Stimulated activated effector memory CD8-positive, alpha-beta T cell treated with anti-CD3 and anti-CD28 coated beads, Interleukin-12 subunit alpha, Interleukin-12 subunit beta, amount 100 ng/mL, for 72 hours (primary cell): ENCODE data around the gene CPLX3.
A peak's percentile ranks its signal among the peaks of the same experiment; 100 is the strongest.

Experiments
- ATAC-seq: fragments of 150-1000 bp; cut with Tn5 transposase; 2 replicates; pipeline ENCODE4 v1.10.0; 2021
- DNase-seq, 2 donors: peaks; one replicate each; pipeline ENCODE4 v3.0.0; 2021 to 2022; ENCODE audit warnings: low spot score in 2 of 2
- H3K27ac Mint-ChIP-seq: one replicate; pipeline ENCODE4 v1.8.0; 2022; ENCODE audit warnings: mild to moderate bottlenecking, mixed read lengths
- H3K36me3 Mint-ChIP-seq: one replicate; pipeline ENCODE4 v1.8.0; 2022; ENCODE audit warnings: mild to moderate bottlenecking, mixed read lengths
- H3K4me1 Mint-ChIP-seq: one replicate; pipeline ENCODE4 v1.8.0; 2022; ENCODE audit warnings: mixed read lengths
- H3K4me3 Mint-ChIP-seq: one replicate; pipeline ENCODE4 v1.8.0; 2022; ENCODE audit warnings: mild to moderate bottlenecking, mixed read lengths
- H3K9me3 Mint-ChIP-seq: one replicate; pipeline ENCODE4 v1.8.0; 2022; ENCODE audit warnings: mixed read lengths

The CPLX3 gene

GRCh38 chr15:74826921-74827320 lies 494 bp downstream of the CPLX3 start:
- Mint-ChIP-seq H3K4me1 (peaks cover 34% of the 10 kb centered on the region), H3K36me3 (no peaks in the 10 kb centered on the region), H3K27ac (no peak overlapping the region), H3K9me3 (no peaks in the 10 kb centered on the region), H3K4me3 (no peak overlapping the region)
- DNase-seq (no peak), ATAC-seq (no peak)

- H3K36me3 Mint-ChIP-seq, result no peaks in the 10 kb centered on the region
- H3K4me1 Mint-ChIP-seq, result peaks cover 34% of the 10 kb centered on the region
- no peak overlapping the region for H3K4me3 Mint-ChIP-seq
- no peaks in the 10 kb centered on the region for H3K9me3 Mint-ChIP-seq
- DNase-seq (no peak), ATAC-seq (no peak)
- H3K27ac Mint-ChIP-seq, result no peak overlapping the region
Measured at GRCh38 chr15:74827614-74828013, 1.2 kb downstream of the CPLX3 start.

GRCh38 chr15:74828835-74829234 lies 2.4 kb downstream of the CPLX3 start:
- Mint-ChIP-seq H3K4me1 (peaks cover 34% of the 10 kb centered on the region), H3K9me3 (no peaks in the 10 kb centered on the region), H3K4me3 (no peak overlapping the region), H3K27ac (no peak overlapping the region), H3K36me3 (no peaks in the 10 kb centered on the region)
- no peak for DNase-seq
- ATAC-seq, result no peak

- H3K4me1 Mint-ChIP-seq, result peaks cover 34% of the 10 kb centered on the region
- no peak overlapping the region for H3K27ac Mint-ChIP-seq
- no peak for DNase-seq
- H3K4me3 Mint-ChIP-seq, result no peak overlapping the region
- no peaks in the 10 kb centered on the region for H3K36me3 Mint-ChIP-seq
- no peaks in the 10 kb centered on the region for H3K9me3 Mint-ChIP-seq
- peak; percentile 91 for ATAC-seq
Measured at GRCh38 chr15:74829486-74829885, 3.1 kb downstream of the CPLX3 start.

GRCh38 chr15:74829991-74830390 lies 3.6 kb downstream of the CPLX3 start:
- Mint-ChIP-seq H3K9me3 (no peaks in the 10 kb centered on the region), H3K4me3 (no peak overlapping the region), H3K36me3 (no peaks in the 10 kb centered on the region), H3K4me1 (peaks cover 36% of the 10 kb centered on the region), H3K27ac (no peak overlapping the region)
- no peak for ATAC-seq
- DNase-seq, result no peak

- Mint-ChIP-seq H3K27ac (peak overlapping the region; percentile 29), H3K4me3 (no peak overlapping the region), H3K9me3 (no peaks in the 10 kb centered on the region), H3K4me1 (peaks cover 42% of the 10 kb centered on the region), H3K36me3 (peaks cover 8% of the 10 kb centered on the region)
- ATAC-seq (no peak), DNase-seq (no peak)
Measured at GRCh38 chr15:74830868-74831267, 4.4 kb downstream of the CPLX3 start.

GRCh38 chr15:74831813-74832495 lies 5.5 kb downstream of the CPLX3 start:
- Mint-ChIP-seq H3K4me1 (peaks cover 35% of the 10 kb centered on the region), H3K36me3 (peaks cover 8% of the 10 kb centered on the region), H3K4me3 (no peak overlapping the region), H3K27ac (no peak overlapping the region), H3K9me3 (no peaks in the 10 kb centered on the region)
- no peak for DNase-seq
- ATAC-seq, result no peak

- H3K36me3 Mint-ChIP-seq, result peaks cover 16% of the 10 kb centered on the region
Measured at GRCh38 chr15:74832826-74833225, 6.4 kb downstream of the CPLX3 start.

GRCh38 chr15:74833376-74834107 lies 7.1 kb downstream of the CPLX3 start:
- Mint-ChIP-seq H3K9me3 (no peaks in the 10 kb centered on the region), H3K27ac (peak overlapping the region; percentile 17), H3K4me3 (no peak overlapping the region), H3K4me1 (peaks cover 27% of the 10 kb centered on the region), H3K36me3 (peaks cover 20% of the 10 kb centered on the region)
- ATAC-seq, result no peak
- no peak for DNase-seq

More at GRCh38 chr15:74832826-74833225, 6.4 kb downstream of the CPLX3 start:
- DNase-seq (no peak), ATAC-seq (no peak)
- Mint-ChIP-seq H3K4me3 (no peak overlapping the region), H3K9me3 (no peaks in the 10 kb centered on the region), H3K27ac (no peak overlapping the region), H3K4me1 (peaks cover 33% of the 10 kb centered on the region)

GRCh38 chr15:74835312-74835823 lies 8.9 kb downstream of the CPLX3 start:
- DNase-seq (peak; percentile 33 to 72), ATAC-seq (peak; percentile 34)
- no peak overlapping the region for H3K27ac Mint-ChIP-seq
- H3K9me3 Mint-ChIP-seq, result no peaks in the 10 kb centered on the region
- no peak overlapping the region for H3K4me3 Mint-ChIP-seq
- peaks cover 28% of the 10 kb centered on the region for H3K36me3 Mint-ChIP-seq
- H3K4me1 Mint-ChIP-seq, result peaks cover 13% of the 10 kb centered on the region

GRCh38 chr15:74836846-74837245 lies 10.4 kb downstream of the CPLX3 start:
- no peak for DNase-seq
- H3K9me3 Mint-ChIP-seq, result no peaks in the 10 kb centered on the region
- peak overlapping the region; percentile 74 for H3K27ac Mint-ChIP-seq
- H3K4me1 Mint-ChIP-seq, result peaks cover 22% of the 10 kb centered on the region
- no peak for ATAC-seq
- no peak overlapping the region for H3K4me3 Mint-ChIP-seq
- peaks cover 30% of the 10 kb centered on the region for H3K36me3 Mint-ChIP-seq

- H3K27ac Mint-ChIP-seq, result peak overlapping the region; percentile 74
- H3K4me1 Mint-ChIP-seq, result peaks cover 30% of the 10 kb centered on the region
- H3K36me3 Mint-ChIP-seq, result peaks cover 38% of the 10 kb centered on the region
- H3K4me3 Mint-ChIP-seq, result no peak overlapping the region
- H3K9me3 Mint-ChIP-seq, result no peaks in the 10 kb centered on the region
- no peak for DNase-seq
- no peak for ATAC-seq
Measured at GRCh38 chr15:74837482-74838136, 11.2 kb downstream of the CPLX3 start.

GRCh38 chr15:74838137-74838516 lies 11.7 kb downstream of the CPLX3 start:
- Mint-ChIP-seq H3K27ac (no peak overlapping the region), H3K4me1 (peaks cover 32% of the 10 kb centered on the region), H3K36me3 (peaks cover 41% of the 10 kb centered on the region), H3K9me3 (no peaks in the 10 kb centered on the region), H3K4me3 (no peak overlapping the region)
- ATAC-seq (no peak), DNase-seq (no peak)

GRCh38 chr15:74838746-74839525 lies 12.5 kb downstream of the CPLX3 start:
- no peak overlapping the region for H3K4me3 Mint-ChIP-seq
- H3K27ac Mint-ChIP-seq, result no peak overlapping the region
- H3K4me1 Mint-ChIP-seq, result peaks cover 33% of the 10 kb centered on the region
- ATAC-seq (no peak), DNase-seq (no peak)
- peaks cover 47% of the 10 kb centered on the region for H3K36me3 Mint-ChIP-seq
- H3K9me3 Mint-ChIP-seq, result no peaks in the 10 kb centered on the region
